Fibroblast of skin of abdomen (primary cell): ENCODE results near the gene RAMAC.
"Not testable (repeated sequence)": the region's sequence is repeated elsewhere in the genome, so short reads cannot be mapped to it uniquely, and the experiment has no call there.

Source experiments
- DNase-seq: peaks from one replicate; pipeline ENCODE4 v3.0.0-alpha.2; 2013

Gene RAMAC

GRCh38 chr15:83014205-83014653, 28.2 kb downstream of the RAMAC start:
- DNase-seq, result no peak

GRCh38 chr15:83015361-83015760, 29.4 kb downstream of the RAMAC start:
- DNase-seq, result no peak

- no peak for DNase-seq
Measured at GRCh38 chr15:83016906-83017305, 30.9 kb downstream of the RAMAC start.

GRCh38 chr15:83018436-83018835, 32.4 kb downstream of the RAMAC start:
- DNase-seq, result no peak

GRCh38 chr15:83030021-83030420, 44.0 kb downstream of the RAMAC start:
- peak; percentile 57 for DNase-seq

GRCh38 chr15:83031234-83031633, 45.2 kb downstream of the RAMAC start:
- DNase-seq, result not testable (repeated sequence)

- no peak for DNase-seq
Measured at GRCh38 chr15:83036253-83036652, 50.2 kb downstream of the RAMAC start.

- DNase-seq, result no peak
Measured at GRCh38 chr15:83039206-83039605, 53.2 kb downstream of the RAMAC start.
